ENCODE results near the gene POLK. TPM values are rescaled to one million over a fixed set of nuclear protein-coding genes. Genes with fewer than 3 reads are reported as not detected.
A peak's percentile ranks its signal among the peaks of the same experiment; 100 is the strongest.

The POLK gene
- total RNA-seq, 1 experiment from 2014 or later: 20.9 TPM

- no peak overlapping the region; the same call in 1 of the 2 replicates for H2AFZ ChIP-seq
- peak overlapping the region; percentile 15; the same call in 1 of the 2 replicates for H3K4me2 ChIP-seq
- TF ChIP-seq CTCF (conservative IDR thresholded peaks at IDR 0.05): no peak
- TF ChIP-seq EZH2 (IDR thresholded peaks at IDR 0.05; ENCODE audit: low read depth): no peak
- H4K20me1 ChIP-seq (ENCODE audit: insufficient read depth): no peaks in the 10 kb centered on the region
- peaks cover 7% of the 10 kb centered on the region; the same call in 1 of the 2 replicates for H3F3A ChIP-seq (ENCODE audit: insufficient read depth, low read depth)
- no peaks in the 10 kb centered on the region for H3K27me3 ChIP-seq (ENCODE audit: insufficient read depth, low read depth)
- ChIA-PET POLR2A (ENCODE audit: unreplicated experiment) (no interaction called here), CTCF (interaction anchor here (0.6 kb wide), 1 partner anchor 1063 kb away, joined by 3 read pairs; no protein-coding TSS in a partner anchor)
- BruUV-seq (replicated peaks): no TSS peak
- H3K4me1 ChIP-seq (replicated peaks; ENCODE audit: insufficient read depth): peaks cover 20% of the 10 kb centered on the region
- no peaks in the 10 kb centered on the region for H3K36me3 ChIP-seq (ENCODE audit: low read depth)
- no peak overlapping the region for H3K4me3 ChIP-seq
- H3K27ac ChIP-seq: peak overlapping the region; percentile 60
- no peak for DNase-seq
- H3K9me2 ChIP-seq (ENCODE audit: insufficient read depth): no peaks in the 10 kb centered on the region
- intact Hi-C loops (cut with micrococcal nuclease; ENCODE audit: unreplicated experiment): no loop called here
- H3K79me2 ChIP-seq (ENCODE audit: low read depth): no peaks in the 10 kb centered on the region
- H3K9me3 ChIP-seq (ENCODE audit: insufficient read depth, low read depth): no peaks in the 10 kb centered on the region
Measured at GRCh38 chr5:75639535-75640311, 128.0 kb downstream of the POLK start.

GRCh38 chr5:75640395-75640794, 128.7 kb downstream of the POLK start:
- no TSS peak for BruUV-seq (replicated peaks)
- H3K4me3 ChIP-seq: no peak overlapping the region
- H3K27ac ChIP-seq: peak overlapping the region; percentile 60
- H3K36me3 ChIP-seq (ENCODE audit: low read depth): no peaks in the 10 kb centered on the region
- no peaks in the 10 kb centered on the region for H3K79me2 ChIP-seq (ENCODE audit: low read depth)
- H3K4me2 ChIP-seq: peak overlapping the region; percentile 15; the same call in 1 of the 2 replicates
- H3F3A ChIP-seq (ENCODE audit: insufficient read depth, low read depth): peaks cover 7% of the 10 kb centered on the region; the same call in 1 of the 2 replicates
- no peak overlapping the region for H2AFZ ChIP-seq
- no peaks in the 10 kb centered on the region for H3K27me3 ChIP-seq (ENCODE audit: insufficient read depth, low read depth)
- intact Hi-C loops (cut with micrococcal nuclease; ENCODE audit: unreplicated experiment): no loop called here
- no peaks in the 10 kb centered on the region for H4K20me1 ChIP-seq (ENCODE audit: insufficient read depth)
- peak in 1 of 2 experiments; percentile 85 for DNase-seq
- ChIA-PET CTCF (no interaction called here), POLR2A (ENCODE audit: unreplicated experiment) (no interaction called here)
- no peaks in the 10 kb centered on the region for H3K9me2 ChIP-seq (ENCODE audit: insufficient read depth)
- H3K4me1 ChIP-seq (replicated peaks; ENCODE audit: insufficient read depth): peaks cover 20% of the 10 kb centered on the region
- H3K9me3 ChIP-seq (ENCODE audit: insufficient read depth, low read depth): no peaks in the 10 kb centered on the region
- TF ChIP-seq EZH2 (IDR thresholded peaks at IDR 0.05; ENCODE audit: low read depth): no peak
- TF ChIP-seq CTCF (conservative IDR thresholded peaks at IDR 0.05): no peak

GRCh38 chr5:75640826-75641225, 129.1 kb downstream of the POLK start:
- H3K27ac ChIP-seq: 0 out of 2 replicates have a peak overlapping the region, but pooled peaks have one; percentile 60

More at GRCh38 chr5:75640826-75641225, 129.1 kb downstream of the POLK start:
- Histone ChIP-seq H3K9me3 (ENCODE audit: insufficient read depth, low read depth) (no peaks in the 10 kb centered on the region), H3K36me3 (ENCODE audit: low read depth) (no peaks in the 10 kb centered on the region), H3K79me2 (ENCODE audit: low read depth) (no peaks in the 10 kb centered on the region), H3K27me3 (ENCODE audit: insufficient read depth, low read depth) (no peaks in the 10 kb centered on the region), H3K9me2 (ENCODE audit: insufficient read depth) (no peaks in the 10 kb centered on the region), H3F3A (ENCODE audit: insufficient read depth, low read depth) (peaks cover 7% of the 10 kb centered on the region; the same call in 1 of the 2 replicates), H2AFZ (no peak overlapping the region), H3K4me3 (no peak overlapping the region), H3K4me2 (no peak overlapping the region), H3K4me1 (replicated peaks; ENCODE audit: insufficient read depth) (peaks cover 20% of the 10 kb centered on the region), H4K20me1 (ENCODE audit: insufficient read depth) (no peaks in the 10 kb centered on the region)
- TF ChIP-seq EZH2 (IDR thresholded peaks at IDR 0.05; ENCODE audit: low read depth) (no peak), CTCF (conservative IDR thresholded peaks at IDR 0.05) (no peak)
- ChIA-PET CTCF (no interaction called here), POLR2A (ENCODE audit: unreplicated experiment) (no interaction called here)
- no peak for DNase-seq
- BruUV-seq (replicated peaks): no TSS peak
- intact Hi-C loops (cut with micrococcal nuclease; ENCODE audit: unreplicated experiment): no loop called here
